K562 (cell line): ENCODE data around the gene TMEM271. TPM values are rescaled to one million over a fixed set of nuclear protein-coding genes. Genes with fewer than 3 reads are reported as not detected.

Experiments used
- ATAC-seq: fragments of 200-7000 bp; cut with Tn5 transposase; 3 replicates; pipeline ENCODE4 v1.9.1; 2020; ENCODE audit warnings: moderate library complexity
- BruUV-seq: library from RNA; stranded (reverse); fragments of 400-500 nt; replicated peaks from 2 replicates; lab custom pipeline; 2021; lab: Mats Ljungman, UMichigan
- CTCF ChIA-PET: fragments of 300-600 bp; formaldehyde crosslinking; extraction: SDS; loops from one replicate; lab custom pipeline; 2021; ENCODE audit warnings: low intra/inter-chr PET ratio; lab: Yijun Ruan, JAX
- POLR2A ChIA-PET: fragments of 300-600, 350-650 bp; sonication (Branson Sonifier 250); formaldehyde crosslinking; extraction: SDS; loops from one replicate; lab custom pipeline; 2021; ENCODE audit warnings: antibody characterized with exemption, inconsistent platforms; lab: Yijun Ruan, JAX
- DNase-seq, 4 experiments: peaks; one replicate each; pipeline versions ENCODE4 v3.0.0 to v3.0.0-alpha.2; 2011 to 2018; ENCODE audit warnings: low spot score in 3 of 4, mixed read lengths in 3 of 4; ENCODE audit errors: extremely low read depth in 1 of 4
- FAIRE-seq: peaks from 2 replicates; lab custom pipeline; 2011; peaks lifted over from hg19 to GRCh38; lab: Jason Lieb, UNC
- H2AFZ ChIP-seq: 2 replicates; pipeline ENCODE4 v1.6.0; 2011; ENCODE audit warnings: low read depth, low read length, control low read depth, inconsistent platforms
- H3K27ac ChIP-seq: fragments of 200-600 bp; 3 replicates; pipeline ENCODE4 v1.8.0; 2011; ENCODE audit warnings: low read depth, mild to moderate bottlenecking, control low read depth, inconsistent platforms, low read length, moderate library complexity, mixed read lengths; ENCODE audit errors: extremely low read depth
- H3K27me3 ChIP-seq, 2 experiments: fragments of 300-600 bp in 1 of 2; 2 replicates in 1 of 2; 3 replicates in 1 of 2; pipeline versions ENCODE4 v1.6.0 to v1.8.0; 2011; ENCODE audit warnings: inconsistent platforms in 2 of 2, low read length in 2 of 2, mild to moderate bottlenecking in 1 of 2, mixed read lengths in 1 of 2, moderate library complexity in 1 of 2; ENCODE audit not compliant: control insufficient read depth in 2 of 2, insufficient read depth in 2 of 2
- H3K36me3 ChIP-seq: fragments of 300-600 bp; 3 replicates; pipeline ENCODE4 v1.8.0; 2011; ENCODE audit warnings: mild to moderate bottlenecking, low read length, inconsistent platforms; ENCODE audit not compliant: control insufficient read depth, insufficient read depth
- H3K4me1 ChIP-seq, 2 experiments: fragments of 200-600 bp in 1 of 2; replicated peaks in 1 of 2; 2 replicates in 1 of 2; 3 replicates in 1 of 2; pipeline versions ENCODE4 v1.5.1 to v1.8.0; 2011; ENCODE audit warnings: inconsistent platforms in 2 of 2, low read length in 2 of 2, mild to moderate bottlenecking in 1 of 2, mixed read lengths in 1 of 2, moderate library complexity in 1 of 2; ENCODE audit not compliant: control insufficient read depth in 2 of 2, insufficient read depth in 2 of 2
- H3K4me2 ChIP-seq: 2 replicates; pipeline ENCODE4 v1.6.1; 2011; ENCODE audit warnings: low read length, control low read depth, inconsistent platforms, mixed read lengths; ENCODE audit not compliant: insufficient read depth
- H3K4me3 ChIP-seq: fragments of 200-600 bp; sonication (generic), shearing (Covaris generic); 2 replicates; pipeline ENCODE4 v1.5.1; 2016; ENCODE audit warnings: control low read depth, inconsistent platforms
- H3K79me2 ChIP-seq: fragments of 200-600 bp; 3 replicates; pipeline ENCODE4 v1.8.0; 2011; ENCODE audit warnings: low read length, inconsistent platforms; ENCODE audit not compliant: control insufficient read depth, insufficient read depth
- H3K9ac ChIP-seq, 2 experiments: 2 replicates each; pipeline versions ENCODE4 v1.6.0 to v1.6.1; 2011; ENCODE audit warnings: low read depth in 2 of 2, low read length in 2 of 2, control low read depth in 1 of 2, inconsistent platforms in 1 of 2, mild to moderate bottlenecking in 1 of 2, mixed read lengths in 1 of 2; ENCODE audit not compliant: insufficient read depth in 1 of 2
- H3K9me1 ChIP-seq: one replicate; pipeline ENCODE4 v1.6.0; 2011; ENCODE audit warnings: inconsistent platforms, mild to moderate bottlenecking, low read length, moderate library complexity; ENCODE audit not compliant: control insufficient read depth, insufficient read depth
- H3K9me3 ChIP-seq: replicated peaks from 2 replicates; pipeline ENCODE4 v1.5.1; 2011; ENCODE audit warnings: low read depth, low read length, inconsistent platforms; ENCODE audit not compliant: control insufficient read depth, insufficient read depth
- H4K20me1 ChIP-seq: replicated peaks from 2 replicates; pipeline ENCODE4 v1.6.1; 2011; ENCODE audit warnings: low read length, inconsistent platforms, mixed read lengths; ENCODE audit not compliant: control insufficient read depth, insufficient read depth
- ATF7 ChIP-seq: fragments of 450-650 bp; IDR thresholded peaks from 2 replicates; pipeline ENCODE4 v1.7.1; 2014; ENCODE audit warnings: mild to moderate bottlenecking, moderate library complexity
- CCNT2 ChIP-seq: IDR thresholded peaks from 2 replicates; pipeline ENCODE4 v1.6.1; 2011; ENCODE audit warnings: borderline replicate concordance, low read depth, mild to moderate bottlenecking, moderate library complexity, mixed read lengths, low read length; ENCODE audit not compliant: insufficient read length; ENCODE audit errors: extremely low read depth
- ILK ChIP-seq: fragments of 450-650 bp; IDR thresholded peaks from 2 replicates; pipeline ENCODE4 v1.6.1; 2016; ENCODE audit warnings: missing genetic modification characterization, low read depth, mild to moderate bottlenecking, missing compliant biosample characterization, moderate library complexity, borderline replicate concordance
- KLF6 ChIP-seq: fragments of 250-450 bp; sonication (Bioruptor Pico); IDR thresholded peaks from 2 replicates; pipeline ENCODE4 v1.4.0; 2020; ENCODE audit warnings: mild to moderate bottlenecking, moderate library complexity, borderline replicate concordance
- POU5F1 ChIP-seq: fragments of 150-350 bp; IDR thresholded peaks from 2 replicates; pipeline ENCODE4 v1.6.1; 2014; ENCODE audit warnings: borderline replicate concordance, low read length, low read depth, mild to moderate bottlenecking; ENCODE audit not compliant: partially characterized antibody
- ZNF165 ChIP-seq: fragments of 250-450 bp; sonication (Bioruptor Pico); IDR thresholded peaks from 2 replicates; pipeline ENCODE4 v1.4.0; 2020; ENCODE audit warnings: borderline replicate concordance
- WGBS: fragments of 100-300 bp; shearing (Covaris generic); methylation state at CpG from one replicate; pipeline ENCODE4 v1.1.6; 2016; ENCODE audit warnings: low coverage, mixed read lengths; ENCODE audit not compliant: insufficient coverage; ENCODE audit errors: missing lambda C conversion rate; 5-methylcytosine and 5-hydroxymethylcytosine counted together
- in situ Hi-C: fragments of 300-500 bp; cut with MboI; formaldehyde crosslinking; loops from 4 replicates; pipeline ENCODE4 v1.15.0; 2018; ENCODE audit warnings: inconsistent platforms, mixed read lengths
- intact Hi-C: fragments of 100-400 bp; cut with micrococcal nuclease; formaldehyde crosslinking; loops from 2 replicates; pipeline ENCODE4 v1.14.2; 2022
- polyA plus RNA-seq, 8 experiments: library from polyadenylated mRNA; depleted of rRNA in 4 of 8; stranded (reverse) in 5 of 8; unstranded in 3 of 8; fragments of >200 nt; fragmentation: Nextera tagmentation in 2 of 8; fragmentation: Illumina TruSeq in 1 of 8; extraction: Ambion mirVana in 2 of 8; extraction: Trizol in 1 of 8; gene quantifications; 2 replicates each; pipeline versions ENCODE4 v1.2.1 to v1.2.3, GENCODE V29; 2011 to 2014; ENCODE audit warnings: inconsistent platforms in 1 of 8, missing spikeins in 1 of 8
- total RNA-seq, 7 experiments: library from RNA; depleted of rRNA in 6 of 7; stranded (reverse); fragments of >200 nt in 6 of 7; fragmentation: Illumina TruSeq in 2 of 7; extraction: Trizol in 2 of 7; gene quantifications; 2 replicates each; pipeline versions ENCODE4 v1.2.1 to v1.2.3, GENCODE V29; 2011 to 2021; ENCODE audit warnings: low replicate concordance in 1 of 7
- TF ChIP-seq, protein P1 (sequence below), 2 experiments: fragments of 450-650 bp; conservative IDR thresholded peaks; 2 replicates each; pipeline ENCODE4 v1.6.1; 2017; ENCODE audit warnings: mild to moderate bottlenecking in 2 of 2, moderate library complexity in 2 of 2

The TMEM271 gene
- total and polyA plus RNA-seq, 9 of the 15 experiments (the other 6 are each of a cell fraction or from before 2014, with no cell fraction given), result not detected

DNA sequence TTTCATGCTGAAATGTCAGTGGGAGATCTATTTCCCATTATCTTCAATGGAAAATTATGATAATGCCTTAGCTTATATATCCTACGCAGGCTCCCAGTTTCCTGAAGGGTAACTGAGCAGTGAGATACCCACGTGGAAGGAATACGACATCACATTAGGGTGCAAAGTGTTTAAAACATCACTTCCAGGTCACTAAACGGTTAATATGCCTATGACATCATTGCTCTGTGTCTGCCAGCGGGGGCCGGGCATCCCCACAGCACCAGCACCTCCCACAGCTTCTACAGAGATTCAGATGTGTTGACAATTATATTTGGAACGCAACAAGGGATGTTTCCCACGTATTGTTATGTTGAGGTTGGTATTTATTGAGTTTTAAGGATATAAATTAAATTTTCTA lies 27.1 kb downstream of the TMEM271 start:
- H3K27me3 ChIP-seq, result peaks cover 6 to 10% of the 10 kb centered on the region in 2 experiments; a peak in 3 of 5 replicates
- no peak overlapping the region for H2AFZ ChIP-seq
- H3K27ac ChIP-seq, result no peak overlapping the region
- H3K79me2 ChIP-seq, result no peaks in the 10 kb centered on the region
- ChIA-PET POLR2A (no interaction called here), CTCF (no interaction called here)
- ATAC-seq (no peak), FAIRE-seq (no peak), DNase-seq (no peak)
- H3K36me3 ChIP-seq, result no peaks in the 10 kb centered on the region
- no peak overlapping the region for H3K9ac ChIP-seq
- WGBS, result 0% methylated on average over 8 of the region's 8 CpGs
- H4K20me1 ChIP-seq, result no peaks in the 10 kb centered on the region
- no peaks in the 10 kb centered on the region; a peak in 1 of 5 replicates for H3K4me1 ChIP-seq
- H3K4me2 ChIP-seq, result no peak overlapping the region
- in situ Hi-C loops, result no loop called here
- no peaks in the 10 kb centered on the region for H3K9me1 ChIP-seq
- H3K4me3 ChIP-seq, result no peak overlapping the region
- intact Hi-C loops, result no loop called here
- BruUV-seq, result no TSS peak
- no peaks in the 10 kb centered on the region for H3K9me3 ChIP-seq
- TF ChIP-seq ATF7 (peak; percentile 18; the same call in 1 of the 2 replicates), CCNT2 (no peak)

DNA sequence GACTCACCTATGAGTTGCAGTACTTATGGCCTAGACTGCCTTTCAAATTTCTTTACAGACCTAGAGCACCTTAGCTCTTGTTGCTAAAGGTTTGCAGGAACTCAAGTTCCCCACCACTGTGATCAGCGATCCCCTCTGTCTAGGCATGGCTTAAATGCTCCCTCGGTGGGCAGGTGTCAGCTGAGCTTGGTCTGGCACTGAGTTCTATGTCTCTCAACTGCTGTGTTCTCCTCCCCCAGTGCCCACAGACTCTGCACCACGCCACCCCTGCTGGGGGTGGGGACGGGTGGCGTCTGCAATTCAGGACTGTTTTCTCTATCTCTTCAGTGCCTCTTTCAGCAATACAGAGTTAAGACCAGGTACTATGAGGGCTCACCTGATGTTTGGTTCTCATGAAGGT lies 30.5 kb downstream of the TMEM271 start:
- POLR2A ChIA-PET, result interaction anchor here (1.0 kb wide), 1 partner anchor 9 kb away, joined by 3 read pairs; no protein-coding TSS in a partner anchor
- H3K9me3 ChIP-seq, result no peaks in the 10 kb centered on the region
- no peaks in the 10 kb centered on the region for H3K9me1 ChIP-seq
- FAIRE-seq (no peak), DNase-seq (no peak), ATAC-seq (no peak)
- TF ChIP-seq, protein P1, sequence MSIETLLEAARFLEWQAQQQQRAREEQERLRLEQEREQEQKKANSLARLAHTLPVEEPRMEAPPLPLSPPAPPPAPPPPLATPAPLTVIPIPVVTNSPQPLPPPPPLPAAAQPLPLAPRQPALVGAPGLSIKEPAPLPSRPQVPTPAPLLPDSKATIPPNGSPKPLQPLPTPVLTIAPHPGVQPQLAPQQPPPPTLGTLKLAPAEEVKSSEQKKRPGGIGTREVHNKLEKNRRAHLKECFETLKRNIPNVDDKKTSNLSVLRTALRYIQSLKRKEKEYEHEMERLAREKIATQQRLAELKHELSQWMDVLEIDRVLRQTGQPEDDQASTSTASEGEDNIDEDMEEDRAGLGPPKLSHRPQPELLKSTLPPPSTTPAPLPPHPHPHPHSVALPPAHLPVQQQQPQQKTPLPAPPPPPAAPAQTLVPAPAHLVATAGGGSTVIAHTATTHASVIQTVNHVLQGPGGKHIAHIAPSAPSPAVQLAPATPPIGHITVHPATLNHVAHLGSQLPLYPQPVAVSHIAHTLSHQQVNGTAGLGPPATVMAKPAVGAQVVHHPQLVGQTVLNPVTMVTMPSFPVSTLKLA (conservative IDR thresholded peaks at IDR 0.05), result no peak
- TF ChIP-seq ZNF165 (CRISPR knock-in tag) (no peak), POU5F1 (no peak), KLF6 (CRISPR knock-in tag) (no peak), ILK (tag) (no peak)
- no peaks in the 10 kb centered on the region for H4K20me1 ChIP-seq
- no peak overlapping the region for H3K27ac ChIP-seq
- in situ Hi-C loops (no loop called here), intact Hi-C loops (no loop called here)
- H2AFZ ChIP-seq, result no peak overlapping the region
- H3K4me3 ChIP-seq, result no peak overlapping the region
- no peak overlapping the region for H3K4me2 ChIP-seq
- BruUV-seq, result no TSS peak
- H3K27me3 ChIP-seq, result 0 out of 5 replicates have a peak, but pooled peaks cover 0 to 5% of the 10 kb centered on the region in 2 experiments
- 0% methylated on average over 5 of the region's 5 CpGs for WGBS
- H3K79me2 ChIP-seq, result no peaks in the 10 kb centered on the region
- no peaks in the 10 kb centered on the region for H3K36me3 ChIP-seq
- no peak overlapping the region for H3K9ac ChIP-seq
- H3K4me1 ChIP-seq, result no peaks in the 10 kb centered on the region; a peak in 1 of 5 replicates
- CTCF ChIA-PET, result no interaction called here
